HL-60 (cell line): ENCODE results near the gene PRDM16.

Experiments
- GABPA ChIP-seq: IDR thresholded peaks from 2 replicates; pipeline ENCODE4 v1.6.1; 2012; ENCODE audit warnings: low read depth
- POLR2AphosphoS5 ChIP-seq: IDR thresholded peaks from 2 replicates; pipeline ENCODE4 v1.6.1; 2012; ENCODE audit warnings: low read depth
- REST ChIP-seq: IDR thresholded peaks from 2 replicates; pipeline ENCODE4 v1.6.1; 2012; ENCODE audit warnings: low read depth; ENCODE audit not compliant: insufficient replicate concordance
- TF ChIP-seq, protein P1 (sequence below): IDR thresholded peaks from one replicate; pipeline ENCODE4 v1.5.1; 2011; ENCODE audit warnings: low read length, control low read depth, inconsistent platforms; ENCODE audit not compliant: insufficient read depth

DNA sequence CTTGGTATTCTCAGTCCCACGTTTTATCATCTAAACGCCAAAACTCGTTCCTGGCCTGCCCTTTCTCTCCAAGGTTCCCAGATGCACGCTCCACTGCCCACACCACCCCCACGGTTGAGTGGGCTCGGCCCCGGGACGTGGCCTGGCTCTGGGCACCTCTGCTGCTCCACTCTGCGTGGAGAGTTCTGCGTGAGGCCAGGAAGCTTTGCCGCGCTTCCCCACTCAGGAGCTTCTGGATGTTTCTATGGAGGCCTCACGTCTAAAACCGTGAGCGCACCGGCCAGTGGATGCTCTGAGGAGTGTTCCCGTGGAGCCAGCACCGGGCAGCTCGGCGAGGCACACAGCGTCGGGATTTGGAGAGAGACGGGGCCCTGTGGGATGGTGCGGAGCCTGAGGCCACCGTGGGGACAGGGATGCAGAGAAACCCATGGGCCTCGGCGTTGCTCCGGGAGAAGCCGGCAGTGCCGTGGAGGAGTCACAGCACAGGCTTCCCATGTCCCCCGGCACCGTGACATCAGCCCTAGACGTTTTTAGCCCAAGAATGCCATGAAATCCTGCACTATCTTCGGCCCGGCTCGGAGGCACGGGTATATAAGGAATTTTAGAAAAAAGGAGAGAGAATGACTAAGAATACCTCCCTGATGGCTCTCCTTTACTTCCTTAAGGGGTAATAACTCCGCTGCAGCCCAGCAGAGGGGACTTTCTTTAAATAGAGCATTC lies 125.9 kb downstream of the PRDM16 start:
- TF ChIP-seq, protein P1, sequence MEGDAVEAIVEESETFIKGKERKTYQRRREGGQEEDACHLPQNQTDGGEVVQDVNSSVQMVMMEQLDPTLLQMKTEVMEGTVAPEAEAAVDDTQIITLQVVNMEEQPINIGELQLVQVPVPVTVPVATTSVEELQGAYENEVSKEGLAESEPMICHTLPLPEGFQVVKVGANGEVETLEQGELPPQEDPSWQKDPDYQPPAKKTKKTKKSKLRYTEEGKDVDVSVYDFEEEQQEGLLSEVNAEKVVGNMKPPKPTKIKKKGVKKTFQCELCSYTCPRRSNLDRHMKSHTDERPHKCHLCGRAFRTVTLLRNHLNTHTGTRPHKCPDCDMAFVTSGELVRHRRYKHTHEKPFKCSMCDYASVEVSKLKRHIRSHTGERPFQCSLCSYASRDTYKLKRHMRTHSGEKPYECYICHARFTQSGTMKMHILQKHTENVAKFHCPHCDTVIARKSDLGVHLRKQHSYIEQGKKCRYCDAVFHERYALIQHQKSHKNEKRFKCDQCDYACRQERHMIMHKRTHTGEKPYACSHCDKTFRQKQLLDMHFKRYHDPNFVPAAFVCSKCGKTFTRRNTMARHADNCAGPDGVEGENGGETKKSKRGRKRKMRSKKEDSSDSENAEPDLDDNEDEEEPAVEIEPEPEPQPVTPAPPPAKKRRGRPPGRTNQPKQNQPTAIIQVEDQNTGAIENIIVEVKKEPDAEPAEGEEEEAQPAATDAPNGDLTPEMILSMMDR, result no peak
- TF ChIP-seq POLR2AphosphoS5 (no peak), REST (no peak), GABPA (no peak)
